Activated CD4-positive, alpha-beta T cell treated with anti-CD3 and anti-CD28 coated beads, Interleukin-2, amount 50 U/mL, for 1 hour (primary cell): ENCODE results near the gene FKBP9.
"Not testable (repeated sequence)": the region's sequence is repeated elsewhere in the genome, so short reads cannot be mapped to it uniquely, and the experiment has no call there.

Experiments
- DNase-seq: peaks from one replicate; pipeline ENCODE4 v3.0.0-alpha.2; 2020

The FKBP9 gene

DNA sequence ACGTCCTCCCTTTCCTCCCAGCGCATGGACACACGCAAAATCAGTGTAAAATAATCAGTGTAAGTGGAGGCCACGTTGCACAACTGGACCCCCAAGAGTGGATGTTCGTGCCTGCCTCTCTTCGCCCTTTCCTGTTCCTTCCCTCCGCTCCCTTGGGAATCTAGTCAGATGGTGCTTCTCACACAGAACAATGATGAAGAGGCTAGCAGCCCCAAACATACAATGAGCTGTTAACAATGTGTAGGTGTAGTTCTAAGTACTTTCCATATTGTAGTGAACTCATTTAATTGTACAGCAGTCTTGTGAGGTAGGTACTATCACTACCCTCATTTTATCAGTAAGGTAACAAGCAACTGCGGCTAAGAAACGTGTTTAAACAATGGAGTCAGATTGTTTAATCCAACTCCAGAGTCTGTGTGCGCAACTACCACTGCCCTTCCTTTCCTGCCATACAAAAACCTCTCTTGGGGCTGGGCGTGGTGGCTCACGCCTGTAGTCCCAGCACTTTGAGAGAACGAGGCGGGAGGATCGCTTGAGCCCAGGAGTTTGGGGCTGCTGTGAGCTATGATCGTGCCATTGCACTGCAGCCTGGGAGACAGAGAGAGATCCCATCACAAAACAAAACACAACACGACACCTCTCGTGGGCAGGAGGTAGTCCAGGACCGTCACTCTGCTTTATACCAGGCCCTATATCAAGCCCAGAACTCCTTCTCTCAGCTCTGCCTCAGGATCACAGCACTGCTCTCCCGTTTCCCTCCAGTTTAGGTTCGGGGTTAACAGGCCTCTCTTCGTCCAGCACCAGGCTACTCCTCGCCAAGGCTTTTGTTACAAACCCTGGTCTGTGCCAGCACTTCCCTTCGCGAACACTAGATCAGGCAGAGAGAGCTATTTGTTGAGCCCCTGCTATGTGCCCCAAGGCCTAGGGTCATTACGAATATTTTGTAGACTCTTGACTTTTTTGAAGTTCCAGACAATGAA is 1.1 kb downstream of the FKBP9 start:
- no peak for DNase-seq

- not testable (repeated sequence) for DNase-seq
Observed at GRCh38 chr7:32963880-32964301, 6.7 kb downstream of the FKBP9 start.

DNA sequence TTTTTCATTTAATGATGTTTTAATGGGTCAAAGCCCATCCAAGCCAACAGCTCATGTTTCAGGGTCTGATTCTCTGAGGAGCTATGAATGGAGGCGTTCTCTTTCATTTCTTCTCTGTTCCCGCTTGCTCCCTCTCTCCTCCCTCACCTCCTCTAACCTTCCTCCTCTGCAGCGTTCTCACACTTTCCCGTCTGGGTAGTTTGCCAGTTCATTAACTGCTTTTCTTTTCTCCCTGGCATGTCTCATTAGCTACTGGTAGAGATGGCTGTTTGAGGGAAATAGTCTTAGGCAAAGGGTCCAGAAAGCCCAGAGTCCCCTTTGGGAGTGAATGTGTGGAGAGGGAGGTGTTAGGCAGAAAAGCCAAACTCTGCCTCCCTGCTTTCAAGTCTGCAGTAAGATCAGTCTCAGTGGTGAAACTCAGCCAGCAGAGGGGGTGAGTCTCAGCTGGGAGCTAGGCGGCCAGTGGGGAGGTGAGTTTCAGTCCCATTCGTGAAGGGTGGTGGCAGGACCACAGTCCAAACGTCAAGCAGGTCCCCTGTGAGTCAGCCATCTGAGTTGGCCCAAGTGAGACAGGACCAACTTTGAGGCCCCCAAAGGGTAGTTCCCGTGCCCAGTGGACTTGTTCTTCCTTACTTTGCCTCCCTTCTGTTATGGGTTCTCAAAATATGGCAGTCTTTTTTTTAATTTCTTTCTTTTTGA is 7.4 kb downstream of the FKBP9 start:
- DNase-seq: not testable (repeated sequence)

DNA sequence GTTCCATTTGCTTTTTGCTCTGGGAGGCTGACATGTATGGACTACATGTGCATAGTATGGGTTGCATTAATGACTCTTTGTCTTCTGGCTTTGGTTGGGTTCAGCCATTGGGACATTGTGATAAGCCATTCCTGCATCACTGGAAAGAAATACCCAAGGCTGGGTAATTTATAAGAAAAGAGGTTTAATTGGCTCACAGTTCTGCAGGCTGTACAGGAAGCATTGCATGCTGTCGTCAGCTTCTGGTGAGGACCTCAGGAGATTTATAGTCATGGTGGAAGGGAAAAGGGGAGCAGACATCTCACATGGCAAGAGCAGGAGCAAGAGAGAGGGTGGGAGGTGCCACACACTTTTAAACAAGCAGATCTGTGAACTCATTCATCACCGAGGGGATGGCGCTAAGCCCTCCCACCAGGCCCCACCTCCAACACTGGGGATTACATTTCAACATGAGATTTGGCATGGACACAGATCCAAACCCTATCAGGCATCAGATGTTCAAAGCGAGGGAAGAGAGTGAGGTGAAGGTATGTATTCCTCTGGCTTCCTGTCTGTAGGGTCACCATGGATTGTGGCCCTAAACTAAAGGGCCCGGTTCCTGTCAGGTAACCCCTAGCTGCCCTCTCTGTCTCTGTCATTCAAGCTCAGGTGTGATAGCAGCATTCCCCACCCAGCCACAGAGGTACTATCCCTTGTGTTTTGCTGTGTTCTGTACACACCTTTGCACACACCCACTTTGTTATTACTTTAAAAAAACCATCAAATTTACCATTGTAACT is 9.4 kb downstream of the FKBP9 start:
- DNase-seq: not testable (repeated sequence)

DNA sequence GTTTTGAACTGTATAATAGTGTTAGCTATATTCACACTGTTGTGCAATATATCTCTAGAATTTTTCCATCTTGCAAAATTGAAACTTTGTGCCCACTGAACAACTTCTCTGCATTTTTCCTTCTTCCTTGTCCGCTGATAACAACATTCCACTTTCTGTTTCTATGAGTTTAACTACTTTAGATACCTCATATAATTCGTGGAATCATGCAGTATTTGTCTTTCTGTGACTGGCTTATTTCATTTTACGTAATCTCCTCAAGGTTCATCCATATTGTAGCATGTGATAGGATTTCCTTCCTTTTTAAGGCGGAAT is 10.0 kb downstream of the FKBP9 start:
- DNase-seq: not testable (repeated sequence)

GRCh38 chr7:32971967-32972366 is 14.7 kb downstream of the FKBP9 start:
- not testable (repeated sequence) for DNase-seq

DNA sequence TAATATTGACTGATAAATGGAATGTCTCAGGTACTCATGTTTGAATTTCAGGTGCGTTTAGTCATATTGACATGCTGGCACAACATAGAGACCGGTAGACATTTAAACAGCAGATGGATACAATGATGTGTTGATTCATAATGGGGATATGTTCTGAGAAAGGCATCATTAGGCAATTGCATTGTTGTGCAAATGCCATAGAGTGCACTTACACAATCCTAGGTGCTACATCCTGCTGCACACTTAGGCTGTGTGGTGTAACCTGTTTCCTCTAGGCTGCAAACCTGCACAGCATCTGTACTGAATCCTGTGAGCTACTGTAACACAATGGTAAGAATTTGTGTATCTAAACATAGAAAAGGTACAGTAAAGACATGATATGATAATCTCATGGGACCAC is 19.9 kb downstream of the FKBP9 start:
- DNase-seq: not testable (repeated sequence)

GRCh38 chr7:32979246-32979645 is 22.0 kb downstream of the FKBP9 start:
- not testable (repeated sequence) for DNase-seq

DNA sequence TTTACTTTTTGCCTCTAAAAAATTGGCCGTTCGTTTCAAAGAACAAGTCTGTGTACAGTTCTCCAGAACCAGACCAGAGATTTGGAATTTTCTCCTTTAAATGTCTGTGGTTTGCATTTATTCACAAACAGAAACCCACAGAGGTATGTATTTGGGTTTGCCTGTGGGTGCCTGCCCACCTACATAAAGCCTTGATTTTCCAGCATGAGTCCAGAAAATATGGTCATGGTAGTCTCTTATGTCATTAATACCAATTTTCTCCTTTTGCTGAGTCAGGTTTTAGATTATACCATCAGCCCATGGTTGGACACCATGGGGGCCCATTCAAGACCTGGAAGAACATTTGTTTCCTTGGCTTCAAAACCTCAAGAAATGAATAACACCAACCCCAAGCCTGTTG is 22.7 kb downstream of the FKBP9 start:
- DNase-seq: not testable (repeated sequence)

- DNase-seq: not testable (repeated sequence)
Observed at GRCh38 chr7:32988148-32988547, 30.9 kb downstream of the FKBP9 start.

- DNase-seq: not testable (repeated sequence)
Observed at GRCh38 chr7:32991068-32991585, 33.9 kb downstream of the FKBP9 start.

- not testable (repeated sequence) for DNase-seq
Observed at GRCh38 chr7:32991975-32992700, 34.9 kb downstream of the FKBP9 start.

- not testable (repeated sequence) for DNase-seq
Observed at GRCh38 chr7:32992750-32993149, 35.5 kb downstream of the FKBP9 start.

DNA sequence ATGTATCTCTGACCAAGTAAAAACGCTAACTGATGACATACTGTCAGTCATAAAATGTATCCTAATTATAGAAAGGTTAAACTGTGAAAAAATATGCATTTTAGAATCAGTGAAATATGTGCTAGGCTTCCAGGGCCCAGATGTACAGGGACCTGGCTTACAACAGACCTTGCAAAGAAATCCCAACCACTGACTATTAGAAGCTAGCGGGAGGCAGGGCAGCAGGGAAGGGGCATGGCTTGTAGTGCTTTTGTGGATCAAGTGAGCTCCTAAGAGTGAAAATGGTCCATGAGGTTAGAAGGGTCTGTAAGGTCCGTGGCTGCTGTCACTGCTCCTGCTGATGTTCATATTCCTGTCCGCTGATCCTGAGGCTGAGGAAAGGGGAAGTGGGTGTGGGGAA is 40.7 kb downstream of the FKBP9 start:
- not testable (repeated sequence) for DNase-seq

DNA sequence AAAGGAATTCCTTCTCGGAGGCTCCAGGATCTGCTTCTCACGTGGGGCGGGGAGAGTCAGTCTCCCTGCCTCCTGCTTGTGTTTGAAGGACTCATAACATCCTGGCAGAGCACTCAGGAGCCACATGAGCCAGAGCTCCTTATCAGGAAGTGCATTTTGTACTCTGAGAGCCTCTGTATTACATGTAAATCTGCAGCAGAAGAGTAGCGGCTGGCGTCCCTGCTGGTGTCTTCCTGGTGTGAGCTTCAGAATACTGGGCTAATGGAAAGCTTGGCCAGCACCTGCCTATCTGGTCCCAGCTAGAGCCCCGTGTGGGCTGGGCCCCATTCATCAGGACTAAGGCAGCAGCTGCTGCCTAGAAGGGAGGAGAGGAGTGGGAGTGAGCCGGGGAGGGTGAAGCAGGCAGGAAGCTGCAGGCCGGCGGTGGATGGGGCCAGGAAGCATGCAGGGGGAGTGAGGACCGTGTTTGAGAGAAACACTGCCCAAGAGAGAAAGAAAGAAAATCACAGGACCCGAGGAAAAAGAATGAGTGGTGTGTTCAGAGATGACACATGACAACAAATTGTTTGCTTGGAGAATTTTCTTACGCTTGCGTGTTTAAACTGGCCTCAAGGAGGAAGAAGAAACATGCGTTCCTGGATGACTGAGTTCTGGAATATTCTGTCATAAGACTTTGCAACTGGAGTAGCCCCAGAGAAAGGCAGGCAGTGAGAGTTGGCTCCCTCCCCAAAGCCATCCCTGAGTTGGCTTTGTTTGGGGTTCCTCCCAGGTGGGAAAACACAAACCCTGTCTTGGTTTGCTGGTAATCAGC is 41.3 kb downstream of the FKBP9 start:
- not testable (repeated sequence) for DNase-seq

GRCh38 chr7:32999380-32999779 is 42.1 kb downstream of the FKBP9 start:
- DNase-seq: not testable (repeated sequence)

DNA sequence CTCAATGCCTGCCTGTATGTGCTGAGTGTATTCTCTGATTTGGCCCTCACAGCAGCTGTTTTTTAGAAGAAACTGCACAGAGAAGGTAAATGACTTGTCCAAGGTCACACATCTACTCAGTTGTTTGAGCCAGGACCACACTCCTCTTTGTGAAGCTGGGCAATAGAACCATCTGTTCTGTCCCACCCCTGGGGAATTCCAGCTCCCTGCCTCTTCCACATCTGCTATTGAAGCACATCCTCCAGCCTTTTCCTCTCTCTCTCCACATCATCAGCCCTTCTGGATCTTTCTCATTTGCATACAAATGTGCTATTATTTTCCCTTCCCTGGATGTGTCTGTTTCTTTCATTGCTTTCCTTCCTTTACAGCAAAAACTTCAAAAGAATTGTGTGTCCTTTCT is 45.9 kb downstream of the FKBP9 start:
- not testable (repeated sequence) for DNase-seq

DNA sequence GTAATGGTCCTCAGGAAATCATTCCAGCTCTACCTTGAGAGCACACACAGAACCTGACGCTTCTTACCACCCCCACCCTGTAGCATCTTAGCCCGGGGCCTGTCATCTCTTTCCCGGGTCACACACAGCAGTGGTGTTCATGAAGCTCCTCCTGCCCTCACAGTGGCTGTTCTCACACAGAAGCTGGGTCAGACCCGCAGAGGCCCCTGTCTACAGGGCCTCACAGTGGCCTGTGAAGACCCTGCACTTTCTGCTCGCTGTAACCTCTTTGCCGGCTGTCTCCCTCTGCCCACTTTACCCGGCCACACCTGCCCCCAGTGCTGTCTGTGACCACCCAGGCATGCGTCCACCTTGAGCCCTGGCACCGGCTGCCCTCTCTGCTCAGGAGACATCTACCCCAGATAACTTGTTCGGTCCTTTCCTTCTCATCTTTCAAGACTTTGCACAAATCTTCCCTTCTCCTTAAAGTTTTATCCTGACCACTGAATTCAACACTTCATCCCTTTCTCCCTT is 46.9 kb downstream of the FKBP9 start:
- DNase-seq: not testable (repeated sequence)

DNA sequence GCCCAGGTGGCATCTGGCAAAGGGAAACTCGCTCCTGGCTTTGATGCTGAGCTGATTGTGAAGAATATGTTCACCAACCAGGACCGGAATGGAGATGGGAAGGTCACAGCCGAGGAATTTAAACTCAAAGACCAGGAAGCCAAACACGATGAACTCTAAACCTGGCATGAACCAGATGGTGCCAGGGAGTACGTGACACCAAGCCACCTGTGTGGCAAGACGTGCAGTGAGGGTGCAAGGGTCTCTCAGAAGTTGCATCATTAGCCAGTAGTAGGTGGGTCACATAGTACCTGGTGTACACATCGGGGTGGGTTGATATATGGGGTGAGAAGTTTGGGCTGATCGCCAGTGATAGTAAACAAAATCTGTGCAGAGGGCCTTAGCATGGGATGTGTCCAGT is 48.0 kb downstream of the FKBP9 start:
- DNase-seq: not testable (repeated sequence)

- DNase-seq: not testable (repeated sequence)
Observed at GRCh38 chr7:33005690-33006089, 48.5 kb downstream of the FKBP9 start.

DNA sequence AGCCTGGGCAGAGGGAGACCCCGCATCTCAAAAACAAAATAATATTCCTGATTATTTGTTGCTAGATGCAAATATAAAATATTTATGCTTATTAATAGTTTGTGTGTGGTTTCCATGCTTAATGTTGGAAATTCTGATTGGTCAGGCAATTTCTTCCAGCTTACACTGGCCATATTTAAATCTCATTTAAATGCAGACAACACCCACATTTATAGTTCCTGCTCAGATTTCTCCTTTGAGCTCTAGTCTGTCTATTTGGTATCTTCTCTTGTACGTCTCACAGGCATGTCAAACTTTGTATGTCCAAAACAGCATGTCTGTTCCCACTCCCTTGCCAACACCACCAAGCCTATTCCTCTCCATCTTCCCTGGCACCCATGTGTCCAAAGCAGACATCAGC is 52.5 kb downstream of the FKBP9 start:
- no peak for DNase-seq
